ENCODE data around the gene LSS.
"Not testable (repeated sequence)": the region's sequence is repeated elsewhere in the genome, so short reads cannot be mapped to it uniquely, and the experiment has no call there.

Gene LSS

DNA sequence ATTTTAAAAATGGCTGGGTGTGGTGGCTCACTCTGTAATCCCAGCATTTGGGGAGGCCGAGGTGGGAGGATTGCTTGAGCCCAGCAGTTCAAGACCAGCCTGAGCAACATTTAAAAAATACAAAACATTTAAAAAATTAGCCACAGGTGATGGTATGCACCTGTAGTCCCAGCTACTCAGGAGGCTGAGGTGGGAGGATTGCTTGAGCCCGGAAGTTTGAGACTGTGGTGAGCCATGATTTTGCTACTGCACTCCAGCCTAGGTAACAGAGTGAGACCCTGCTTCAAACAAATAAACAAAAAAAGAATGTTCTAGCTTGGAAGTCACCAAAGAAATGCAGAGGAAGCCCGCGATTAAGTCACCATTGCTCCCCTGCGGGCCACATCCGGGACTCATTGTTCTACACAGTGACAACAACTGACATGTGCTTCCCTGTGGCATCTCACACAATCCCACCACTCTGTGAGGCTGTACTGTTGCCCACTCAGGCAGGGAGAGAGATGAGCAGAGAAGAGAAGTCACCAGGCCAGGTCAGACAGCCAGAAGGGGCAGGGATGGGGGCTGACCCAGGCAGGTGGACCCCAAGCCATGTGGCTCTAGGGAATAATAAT, 25.9 kb downstream of the LSS start:
- DNase-seq = no peak

DNA sequence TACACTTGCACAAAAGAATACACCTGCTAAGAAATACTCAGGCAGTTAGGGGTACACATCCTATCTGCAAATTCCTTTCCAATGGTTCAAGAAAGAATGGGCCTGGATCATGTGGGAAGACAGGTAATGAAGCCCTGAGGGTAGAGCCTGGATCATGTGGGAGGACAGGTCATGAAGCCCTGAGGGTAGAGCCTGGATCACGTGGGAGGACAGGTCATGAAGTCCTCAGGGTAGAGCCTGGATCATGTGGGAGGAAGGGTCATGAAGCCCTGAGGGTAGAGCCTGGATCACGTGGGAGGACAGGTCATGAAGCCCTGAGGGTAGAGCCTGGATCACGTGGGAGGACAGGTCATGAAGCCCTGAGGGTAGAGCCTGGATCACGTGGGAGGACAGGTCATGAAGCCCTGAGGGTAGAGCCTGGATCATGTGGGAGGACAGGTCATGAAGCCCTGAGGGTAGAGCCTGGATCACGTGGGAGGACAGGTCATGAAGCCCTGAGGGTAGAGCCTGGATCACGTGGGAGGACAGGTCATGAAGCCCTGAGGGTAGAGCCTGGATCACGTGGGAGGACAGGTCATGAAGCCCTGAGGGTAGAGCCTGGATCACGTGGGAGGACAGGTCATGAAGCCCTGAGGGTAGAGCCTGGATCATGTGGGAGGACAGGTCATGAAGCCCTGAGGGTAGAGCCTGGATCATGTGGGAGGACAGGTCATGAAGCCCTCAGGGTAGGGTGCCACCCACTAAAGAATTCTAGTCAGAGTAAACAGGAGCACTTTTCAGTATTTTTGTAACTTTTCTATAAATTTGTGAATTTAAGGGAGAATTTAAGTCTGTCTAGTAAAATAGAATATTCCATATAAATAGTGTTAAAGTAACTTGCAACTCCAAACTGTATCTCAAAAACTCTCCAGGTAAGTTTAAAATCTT, 27.4 kb downstream of the LSS start:
- DNase-seq = not testable (repeated sequence)

DNA sequence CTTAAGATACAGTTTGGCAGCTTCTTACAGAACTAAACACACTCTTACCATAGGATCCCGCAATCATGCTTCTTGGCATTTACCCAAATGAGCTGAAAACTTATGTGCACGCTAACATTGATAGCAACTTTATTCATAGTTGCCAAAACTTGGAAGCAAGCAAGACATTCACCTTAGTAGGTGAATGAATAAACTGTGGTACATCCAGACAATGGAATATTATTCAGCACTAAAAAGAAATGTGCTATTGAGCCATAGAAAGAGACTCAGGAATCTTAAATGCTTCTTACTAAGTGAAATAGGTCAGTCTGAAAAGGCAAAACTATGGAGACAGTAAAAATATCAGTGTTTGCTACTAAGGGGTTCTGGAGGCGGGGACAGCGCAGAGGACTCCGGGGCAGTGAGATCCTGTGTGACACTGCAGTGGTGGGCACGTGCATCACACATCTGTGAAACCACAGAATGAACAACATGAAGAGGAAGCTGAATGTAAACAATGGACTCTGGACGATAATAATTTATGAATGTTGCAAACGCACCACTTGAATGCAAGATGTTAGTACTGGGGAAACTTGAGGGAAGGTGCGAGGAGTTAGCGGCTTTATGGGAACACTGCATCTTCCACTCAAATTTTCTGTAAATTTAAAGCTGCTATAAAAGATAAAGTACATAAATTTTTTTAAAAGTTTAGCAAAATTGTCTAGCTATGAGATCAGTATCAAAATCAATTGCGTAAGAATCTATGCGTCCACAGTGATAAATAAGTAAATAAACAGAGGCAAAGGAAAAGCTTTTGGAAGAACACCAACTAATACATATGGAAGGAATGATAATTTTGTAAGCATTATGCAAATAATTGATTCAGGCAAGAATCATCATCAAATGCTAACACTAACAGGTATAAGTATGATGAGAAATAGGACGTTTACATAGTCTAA, 28.9 kb downstream of the LSS start:
- DNase-seq = no peak

DNA sequence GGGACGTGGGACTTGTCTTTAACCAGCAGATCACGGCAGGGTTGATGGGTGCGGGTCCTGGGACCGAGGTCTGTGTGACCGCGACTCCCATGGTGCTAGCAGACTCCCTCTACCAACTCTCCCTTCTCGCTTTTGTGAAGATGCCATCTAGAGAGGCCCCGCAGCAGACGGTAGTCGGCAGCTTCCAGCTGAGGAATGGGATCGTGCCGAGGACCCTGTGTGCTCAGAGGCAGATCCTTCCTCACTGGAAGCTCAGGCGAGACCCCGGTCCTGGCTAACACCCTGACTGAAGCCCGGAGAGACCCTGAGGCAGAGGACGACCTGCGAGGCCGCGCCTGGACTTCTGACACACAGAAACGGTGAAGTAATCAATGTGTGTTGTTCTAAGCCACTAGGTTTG, 31.8 kb downstream of the LSS start:
- no peak for DNase-seq

DNA sequence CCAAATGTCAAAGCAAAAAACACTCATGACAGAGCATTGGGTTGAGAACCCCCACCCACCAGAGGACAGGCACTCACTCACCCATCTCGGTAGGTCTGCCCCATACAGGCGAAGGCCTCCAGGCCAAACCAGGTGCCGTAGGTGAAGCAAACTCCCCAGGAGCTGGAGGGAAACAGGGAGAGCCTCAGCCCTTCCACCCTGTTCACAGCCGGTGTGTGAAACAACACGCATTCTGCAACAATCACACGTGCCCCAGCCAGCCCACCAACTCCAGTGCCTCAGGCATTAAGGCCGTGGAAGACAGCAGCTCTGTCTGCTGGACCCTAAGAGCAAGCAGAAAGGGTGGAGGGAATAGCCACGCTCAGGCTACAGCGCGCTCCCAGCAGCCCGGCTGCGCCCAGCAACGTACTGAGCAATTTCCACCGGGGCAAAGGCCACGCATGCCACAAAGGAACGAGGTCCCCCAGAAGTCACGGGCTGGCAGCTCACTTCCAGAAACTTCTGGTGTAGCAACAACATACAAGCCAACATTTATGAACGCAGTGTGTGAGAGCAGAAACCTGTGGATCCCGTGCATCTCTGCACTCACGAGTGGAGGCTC, 32.9 kb downstream of the LSS start:
- no peak for DNase-seq

DNA sequence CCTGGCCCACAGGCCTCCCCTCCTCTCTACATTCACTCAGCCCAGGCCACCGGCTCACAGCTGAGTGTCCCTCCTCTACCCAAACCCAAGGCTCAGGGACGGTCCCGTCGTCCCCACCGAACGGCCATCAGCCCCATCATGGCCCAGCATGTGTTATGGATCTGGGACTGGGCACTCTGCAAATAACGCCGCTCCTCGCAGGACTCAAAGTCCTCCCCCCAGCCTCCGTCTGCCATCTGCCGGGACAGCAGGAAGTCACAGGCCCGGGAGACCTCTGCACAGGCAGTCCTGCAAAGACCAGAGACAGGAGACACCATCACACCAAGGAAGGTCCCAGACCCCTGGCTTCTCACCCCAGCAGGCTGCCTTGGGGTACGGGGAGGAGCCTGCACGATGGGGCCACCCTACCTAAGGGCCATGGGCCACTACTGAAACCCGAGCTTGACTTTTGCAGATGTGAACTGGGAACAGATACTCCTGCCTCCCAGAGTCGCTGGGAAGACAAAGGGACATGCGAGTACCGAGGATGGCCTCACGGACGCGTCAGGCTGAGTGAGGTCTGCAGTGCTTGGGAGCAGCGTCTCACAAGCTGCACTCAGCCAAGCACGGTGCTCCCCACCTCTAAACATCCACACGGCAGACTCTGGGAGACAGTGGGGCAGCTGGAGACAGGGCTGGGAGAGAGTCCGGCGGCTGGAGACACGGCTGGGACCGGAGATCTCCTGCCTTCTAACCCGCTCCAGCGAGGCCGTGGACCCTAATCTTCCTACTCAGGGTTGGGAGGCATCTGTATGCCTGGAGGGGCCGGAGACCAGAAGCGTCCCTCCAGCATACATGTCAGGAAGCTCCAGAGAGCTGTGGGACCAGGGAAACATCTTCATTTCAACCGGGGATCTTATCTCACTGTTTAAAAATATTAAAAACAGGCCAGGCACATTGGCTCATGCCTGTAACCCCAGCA, 33.9 kb downstream of the LSS start:
- DNase-seq = no peak

DNA sequence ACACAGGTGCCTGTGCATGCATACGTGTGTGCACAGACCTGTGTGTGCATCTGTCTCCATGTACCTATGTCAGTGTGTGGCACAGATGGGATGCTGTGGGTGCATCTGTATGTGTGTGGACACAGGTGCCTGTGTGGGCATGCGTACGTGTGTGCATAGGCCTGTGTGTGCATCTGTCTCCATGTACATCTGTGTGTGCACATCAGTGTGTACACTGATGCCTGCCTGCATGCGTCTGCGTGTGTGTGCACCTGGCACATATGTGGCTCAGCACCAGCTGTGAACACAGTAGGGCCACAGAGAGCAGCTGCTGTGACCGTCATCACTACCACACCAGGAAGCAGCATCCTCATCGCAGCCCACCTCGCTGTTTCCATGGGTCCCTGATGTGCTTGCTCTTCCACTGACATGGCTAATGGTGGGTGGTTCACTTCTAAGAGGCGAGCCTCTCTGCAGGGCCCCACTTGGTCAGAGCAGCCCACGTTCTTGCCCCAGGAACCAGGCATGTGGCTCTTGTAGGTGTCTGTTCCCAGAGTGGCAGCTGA, 34.7 kb downstream of the LSS start:
- DNase-seq = no peak

DNA sequence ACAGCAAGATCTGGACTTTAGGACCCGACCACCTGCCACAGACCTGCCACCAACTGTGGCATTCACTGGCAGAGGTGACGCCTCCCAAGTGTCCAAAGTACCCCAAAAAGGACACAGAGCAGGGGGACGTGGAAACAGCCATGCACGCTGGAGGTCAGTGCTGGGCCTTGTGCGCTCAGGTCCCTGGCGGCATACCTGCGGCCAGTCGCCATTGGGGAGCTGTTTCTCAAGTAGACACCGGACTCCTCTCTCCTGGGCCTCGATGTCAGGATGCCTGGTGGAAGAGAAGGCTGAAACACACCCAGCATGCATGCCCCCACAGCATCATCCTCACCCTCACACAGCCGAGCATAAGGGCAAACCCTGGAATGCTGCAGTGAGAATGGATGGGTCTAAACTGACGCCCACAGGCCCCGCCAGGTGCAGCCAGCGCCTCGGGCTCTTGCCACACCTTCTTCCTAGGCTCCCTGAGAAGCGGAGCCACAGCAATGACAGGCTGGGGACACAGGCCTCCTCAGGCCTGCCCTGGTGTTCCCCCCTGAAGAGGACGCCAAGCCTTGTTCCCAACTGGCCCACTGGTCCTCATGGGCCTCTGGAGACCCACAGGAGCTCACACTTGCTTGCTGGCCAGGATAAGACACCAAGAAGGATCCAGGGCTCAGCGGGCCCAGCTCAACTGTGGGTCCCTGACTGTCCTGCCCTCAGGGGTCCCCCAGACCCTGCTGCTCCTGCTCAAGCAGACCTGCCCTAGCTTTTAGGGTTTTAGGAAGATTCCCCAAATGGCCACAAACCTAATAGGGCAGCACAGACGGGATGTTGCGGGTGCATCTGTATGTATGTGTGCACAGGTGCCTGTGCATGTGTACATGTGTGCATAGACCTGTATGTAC, 36.6 kb downstream of the LSS start:
- DNase-seq = no peak

DNA sequence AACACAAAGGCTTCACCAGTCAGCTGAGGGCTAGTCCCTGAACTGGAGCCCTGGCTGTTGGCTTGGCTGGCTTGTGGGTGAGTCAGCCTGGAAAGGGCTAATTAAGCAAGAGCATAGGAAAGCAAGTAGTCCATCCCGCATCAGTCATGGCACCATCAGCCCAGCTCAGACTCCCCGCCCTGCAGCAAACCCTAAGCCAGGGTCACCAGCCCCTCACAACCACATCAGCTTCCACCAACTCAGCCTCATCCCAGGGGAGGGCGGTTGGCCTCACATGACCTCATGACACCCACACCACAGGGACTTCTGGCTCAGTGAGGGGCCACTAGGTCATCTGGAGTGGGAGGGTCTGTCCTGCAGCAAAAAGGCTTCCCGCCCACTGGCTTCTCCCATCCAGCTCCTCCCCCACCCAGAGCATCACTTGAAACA, 37.3 kb downstream of the LSS start:
- DNase-seq = no peak

DNA sequence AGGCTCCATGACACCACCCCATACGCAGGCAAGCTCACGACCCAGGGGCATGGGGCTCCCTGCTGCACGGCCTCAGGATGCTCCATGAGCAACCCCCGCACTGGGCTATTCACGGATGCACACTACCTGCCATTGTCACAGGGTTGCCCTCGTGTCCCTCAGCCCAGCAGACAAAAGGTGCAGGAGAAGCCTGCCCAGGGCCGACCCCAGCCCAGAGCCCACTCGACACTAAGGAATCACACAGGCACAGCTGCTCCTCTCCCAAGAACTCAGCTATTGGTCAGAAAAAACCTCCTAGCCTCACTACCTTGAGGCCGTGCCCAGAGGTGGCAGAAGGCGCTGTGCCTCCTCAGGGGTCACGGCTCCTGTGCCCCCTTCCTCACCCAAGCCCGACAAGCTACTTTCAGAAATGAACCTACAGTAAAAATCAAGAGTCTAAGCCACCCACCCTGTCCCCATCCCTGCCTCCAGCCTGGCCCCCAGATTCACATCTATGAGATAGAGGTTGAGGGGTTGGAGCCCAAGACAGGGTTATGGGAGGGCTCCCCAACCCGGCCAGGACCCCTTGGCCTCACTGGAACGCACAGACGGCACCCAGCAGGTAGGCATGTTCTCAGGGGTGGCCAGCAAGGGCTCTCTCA, 38.0 kb downstream of the LSS start:
- no peak for DNase-seq

DNA sequence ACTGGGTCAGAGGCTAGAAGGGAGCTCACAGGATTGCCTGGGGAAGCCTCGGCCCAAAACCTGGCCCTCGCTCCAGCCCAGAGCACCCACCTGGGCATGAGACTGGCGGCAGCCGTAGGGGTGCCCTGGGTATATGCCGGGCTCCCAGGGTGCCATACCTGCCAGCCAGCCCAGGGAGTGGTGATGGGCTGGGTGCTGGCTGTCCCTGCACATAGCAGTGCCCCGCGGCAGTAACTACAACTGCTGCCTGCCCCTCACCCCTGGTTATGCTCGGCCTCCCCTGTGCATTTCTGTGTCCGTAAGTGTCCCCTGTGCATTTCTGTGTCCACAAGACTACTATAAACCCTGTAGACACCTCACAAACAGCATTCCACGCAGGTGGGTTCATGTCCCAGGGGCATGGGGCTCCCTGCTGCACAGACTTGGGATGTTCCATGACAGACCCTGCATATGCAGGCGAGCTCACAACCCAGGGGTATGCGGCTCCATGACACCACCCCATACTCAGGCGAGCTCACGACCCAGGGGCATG, 38.5 kb downstream of the LSS start:
- no peak for DNase-seq

DNA sequence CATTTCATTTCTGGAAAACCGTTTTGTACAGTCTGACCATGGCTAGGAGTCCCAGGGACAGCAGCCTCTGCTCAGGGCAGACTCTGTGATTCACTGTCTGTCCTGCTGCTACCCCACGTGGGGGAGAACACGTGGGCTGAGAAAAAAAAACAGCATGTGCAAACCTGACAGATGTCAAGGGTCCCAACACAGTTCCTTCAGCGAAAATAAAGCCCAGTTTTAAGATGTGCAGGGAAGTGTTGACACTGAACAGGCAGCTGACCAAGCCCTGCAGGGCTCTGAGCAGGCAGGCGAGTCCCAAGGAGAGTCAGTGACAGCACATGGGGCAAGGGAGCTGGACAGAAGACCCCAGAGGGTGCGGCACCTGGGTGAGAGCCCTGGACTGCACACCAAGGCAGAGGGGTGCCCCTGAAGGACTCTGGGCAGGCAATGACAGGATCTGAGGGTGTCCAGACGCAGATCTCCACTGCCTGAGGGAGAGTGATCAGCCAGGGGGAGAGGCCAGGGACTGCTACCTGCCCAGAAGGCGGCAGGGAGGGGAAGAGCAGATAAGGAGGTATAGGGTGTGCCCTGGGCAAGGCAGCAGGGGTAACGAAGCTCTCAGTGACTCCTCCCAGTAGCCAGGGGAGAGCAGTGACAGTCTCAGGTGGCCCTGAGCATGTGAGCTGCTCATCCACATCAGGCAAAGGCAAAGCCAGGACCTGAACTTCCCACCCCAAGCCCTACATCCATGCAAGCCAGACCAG, 39.2 kb downstream of the LSS start:
- no peak for DNase-seq

DNA sequence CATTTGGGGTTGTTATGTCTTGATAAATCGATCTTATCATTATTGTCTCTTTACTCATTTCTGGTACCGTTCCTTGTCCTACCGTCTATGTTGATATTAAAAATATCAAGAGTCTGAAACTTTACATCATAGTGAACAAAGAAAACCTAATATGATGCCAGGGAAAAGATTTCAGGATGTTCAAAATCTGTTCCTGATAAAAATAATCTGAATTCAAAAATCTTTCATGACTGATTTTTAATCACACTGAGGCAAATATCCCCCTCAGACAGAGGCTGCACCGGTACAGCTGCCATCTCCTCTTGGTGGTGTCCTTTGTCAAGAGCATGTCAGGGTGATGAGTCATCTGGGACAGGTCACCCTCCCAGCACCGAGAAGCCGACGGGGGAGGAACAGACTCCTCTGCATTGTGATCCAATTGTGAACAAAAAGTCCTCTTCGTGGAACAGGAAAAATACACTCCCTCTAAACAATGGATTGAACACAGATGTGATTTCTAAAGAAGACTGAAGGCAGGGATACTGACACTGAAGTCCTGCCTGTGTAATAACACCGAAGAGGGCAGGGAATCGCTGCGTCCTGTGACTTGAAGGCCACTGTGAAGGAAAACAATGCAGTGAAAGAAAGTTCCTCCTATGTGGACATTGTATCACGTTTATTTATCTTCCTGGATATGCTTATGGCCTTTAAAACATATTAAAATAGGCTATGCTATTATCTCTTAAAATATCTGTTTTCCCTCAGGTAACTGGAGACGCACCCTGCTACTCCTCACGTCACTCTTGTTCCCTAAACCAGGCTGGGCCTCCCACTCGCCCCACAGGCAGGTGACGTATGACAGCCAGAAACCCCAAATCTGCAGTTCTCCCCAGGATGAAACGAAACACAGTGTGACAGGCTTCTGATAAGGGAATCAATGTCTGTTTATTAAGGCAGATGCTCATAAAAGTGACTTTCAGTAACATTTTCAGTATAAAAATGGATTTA, 40.1 kb downstream of the LSS start:
- no peak for DNase-seq

DNA sequence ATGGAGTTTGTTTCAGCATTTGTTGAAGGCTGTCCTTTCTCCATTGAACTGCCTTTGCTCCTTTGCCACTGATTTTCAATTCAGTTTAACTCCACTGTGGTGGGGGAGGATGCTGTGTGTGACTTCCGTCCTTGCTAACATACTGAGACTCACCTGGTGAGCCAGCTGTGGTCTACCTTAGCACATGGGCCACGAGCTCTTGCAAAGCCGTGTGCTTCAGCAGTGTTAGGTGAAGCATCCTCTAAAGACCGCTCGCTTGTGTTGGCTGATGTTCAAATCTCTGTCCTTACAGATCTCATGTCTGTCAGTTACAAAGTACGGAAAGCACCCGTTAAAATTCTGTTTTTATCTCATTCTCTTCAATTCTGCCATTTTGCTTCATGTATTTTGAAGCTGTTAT, 40.8 kb downstream of the LSS start:
- DNase-seq = no peak

DNA sequence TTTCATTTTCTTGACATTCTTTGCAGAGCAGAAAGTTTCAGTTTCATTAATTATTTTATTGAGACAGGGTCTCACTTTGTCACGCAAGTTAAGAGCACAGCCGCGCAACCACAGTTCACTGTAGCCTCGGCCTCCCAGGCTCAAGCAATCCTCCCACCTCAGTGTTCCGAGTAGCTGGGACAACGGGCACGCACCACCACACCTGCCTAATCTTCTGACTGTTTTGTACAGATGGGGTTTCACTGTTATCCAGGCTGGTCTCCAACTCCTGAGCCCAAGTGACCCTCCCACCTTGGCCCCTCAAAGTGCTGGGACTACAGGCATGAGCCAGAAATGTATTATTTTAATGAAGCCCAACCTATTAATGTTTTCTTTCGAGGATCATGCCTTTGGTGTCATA, 41.3 kb downstream of the LSS start:
- DNase-seq = no peak

DNA sequence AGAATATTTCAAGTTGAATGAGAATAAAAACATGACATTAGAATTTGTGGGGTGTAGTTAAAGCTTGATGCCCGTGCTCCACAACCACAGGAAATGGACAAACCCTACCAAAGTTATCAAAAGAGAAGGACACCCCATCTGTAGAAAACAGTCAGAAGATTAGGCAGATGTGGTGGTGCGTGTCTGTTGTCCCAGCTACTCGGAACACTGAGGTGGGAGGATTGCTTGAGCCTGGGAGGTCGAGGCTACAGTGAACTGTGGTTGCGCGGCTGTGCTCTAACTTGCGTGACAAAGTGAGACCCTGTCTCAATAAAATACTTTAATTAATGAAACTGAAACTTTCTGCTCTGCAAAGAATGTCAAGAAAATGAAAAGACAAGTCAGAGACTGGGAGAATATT, 42.9 kb downstream of the LSS start:
- no peak for DNase-seq
